GM12878 (cell line): ENCODE data around the gene DIP2C.

ENCODE experiments used
- CBX5 ChIP-seq: sonication (generic); IDR thresholded peaks from 2 replicates; pipeline ENCODE4 v1.6.1; 2016; ENCODE audit warnings: low read depth, moderate library complexity, mild to moderate bottlenecking, inconsistent platforms
- CHD2 ChIP-seq: IDR thresholded peaks from 2 replicates; pipeline ENCODE4 v1.6.1; 2011; ENCODE audit warnings: low read depth, low read length, improper control_type of control experiment, borderline replicate concordance
- CHD4 ChIP-seq: fragments of 200-600 bp; sonication (generic); IDR thresholded peaks from 2 replicates; pipeline ENCODE4 v1.6.1; 2016; ENCODE audit warnings: mild to moderate bottlenecking
- POLR2A ChIP-seq: IDR thresholded peaks from 2 replicates; pipeline ENCODE4 v1.6.1; 2011; ENCODE audit warnings: low read depth, mild to moderate bottlenecking, low read length
- POLR2AphosphoS5 ChIP-seq: IDR thresholded peaks from 2 replicates; pipeline ENCODE4 v1.6.1; 2011; ENCODE audit warnings: mild to moderate bottlenecking, low read length, inconsistent platforms
- TBL1XR1 ChIP-seq: IDR thresholded peaks from 2 replicates; pipeline ENCODE4 v1.6.1; 2012; ENCODE audit warnings: low read depth, low read length, improper control_type of control experiment
- TF ChIP-seq, protein P1 (sequence below): IDR thresholded peaks from 2 replicates; pipeline ENCODE4 v1.6.1; 2012; ENCODE audit warnings: mild to moderate bottlenecking, low read depth, low read length
- TF ChIP-seq, protein P2 (sequence below): fragments of 450-650 bp; IDR thresholded peaks from 2 replicates; pipeline ENCODE4 v1.6.1; 2018; ENCODE audit warnings: borderline replicate concordance, mild to moderate bottlenecking; ENCODE audit not compliant: partially characterized antibody
- TF ChIP-seq, protein P3 (sequence below), 3 experiments: IDR thresholded peaks in 2 of 3; conservative IDR thresholded peaks in 1 of 3; 2 replicates each; pipeline ENCODE4 v1.5.1; 2011; ENCODE audit warnings: low read depth in 3 of 3, low read length in 3 of 3, mild to moderate bottlenecking in 3 of 3, control low read depth in 2 of 3, moderate library complexity in 2 of 3, inconsistent platforms in 1 of 3, mixed read lengths in 1 of 3; ENCODE audit not compliant: control insufficient read depth in 2 of 3, insufficient read depth in 1 of 3; ENCODE audit errors: extremely low read depth in 1 of 3
- TF ChIP-seq, protein P4 (sequence below): IDR thresholded peaks from 2 replicates; pipeline ENCODE4 v1.6.1; 2012; ENCODE audit warnings: low read depth, low read length, improper control_type of control experiment
- TF ChIP-seq, protein P5 (sequence below): fragments of 450-650 bp; IDR thresholded peaks from 2 replicates; pipeline ENCODE4 v1.6.1; 2014; ENCODE audit warnings: mild to moderate bottlenecking

DNA sequence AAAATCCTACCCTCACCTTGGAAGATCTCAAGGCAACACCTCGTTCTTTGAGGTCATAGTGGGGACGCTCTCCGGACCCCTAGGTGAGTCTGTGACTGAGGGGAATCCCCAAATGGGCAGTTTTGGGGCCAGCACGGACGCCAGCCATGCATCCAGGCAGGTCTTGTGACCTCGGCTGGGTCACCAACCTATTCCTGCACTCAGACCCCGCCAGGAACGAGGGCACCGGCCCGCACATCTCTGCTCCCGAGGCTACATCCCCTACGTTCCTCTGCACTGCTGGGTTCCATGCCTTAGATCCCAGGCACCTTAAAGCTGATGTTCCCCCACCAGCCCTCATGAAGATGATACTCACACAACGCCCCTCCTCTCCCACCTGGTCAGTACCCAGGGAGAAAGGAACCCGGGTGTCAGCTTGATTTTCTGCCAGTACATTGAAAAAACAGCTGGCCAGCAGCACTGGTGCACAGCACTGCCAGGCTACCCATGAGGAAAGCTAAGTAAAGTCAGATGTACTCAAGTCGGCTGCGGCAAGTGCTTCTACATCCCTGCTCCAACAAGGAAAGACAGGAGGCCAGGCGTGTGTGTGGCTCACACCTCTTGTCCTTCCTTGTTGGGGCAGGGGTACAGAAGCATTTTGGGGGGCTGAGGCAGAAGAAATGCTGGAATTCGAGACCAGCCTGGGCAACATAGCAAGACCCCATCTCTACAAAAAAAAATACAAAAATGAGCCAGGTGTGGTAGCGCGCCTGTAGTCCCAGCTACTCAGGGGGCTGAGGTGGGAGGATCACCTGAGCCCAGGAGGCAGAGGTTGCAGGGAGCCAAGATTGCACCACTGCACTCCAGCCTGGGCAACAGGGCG lies 48.1 kb downstream of the DIP2C start:
- TF ChIP-seq POLR2A (no peak), TBL1XR1 (no peak), CBX5 (no peak), POLR2AphosphoS5 (no peak), CHD4 (no peak), CHD2 (no peak)
- TF ChIP-seq, protein P1, sequence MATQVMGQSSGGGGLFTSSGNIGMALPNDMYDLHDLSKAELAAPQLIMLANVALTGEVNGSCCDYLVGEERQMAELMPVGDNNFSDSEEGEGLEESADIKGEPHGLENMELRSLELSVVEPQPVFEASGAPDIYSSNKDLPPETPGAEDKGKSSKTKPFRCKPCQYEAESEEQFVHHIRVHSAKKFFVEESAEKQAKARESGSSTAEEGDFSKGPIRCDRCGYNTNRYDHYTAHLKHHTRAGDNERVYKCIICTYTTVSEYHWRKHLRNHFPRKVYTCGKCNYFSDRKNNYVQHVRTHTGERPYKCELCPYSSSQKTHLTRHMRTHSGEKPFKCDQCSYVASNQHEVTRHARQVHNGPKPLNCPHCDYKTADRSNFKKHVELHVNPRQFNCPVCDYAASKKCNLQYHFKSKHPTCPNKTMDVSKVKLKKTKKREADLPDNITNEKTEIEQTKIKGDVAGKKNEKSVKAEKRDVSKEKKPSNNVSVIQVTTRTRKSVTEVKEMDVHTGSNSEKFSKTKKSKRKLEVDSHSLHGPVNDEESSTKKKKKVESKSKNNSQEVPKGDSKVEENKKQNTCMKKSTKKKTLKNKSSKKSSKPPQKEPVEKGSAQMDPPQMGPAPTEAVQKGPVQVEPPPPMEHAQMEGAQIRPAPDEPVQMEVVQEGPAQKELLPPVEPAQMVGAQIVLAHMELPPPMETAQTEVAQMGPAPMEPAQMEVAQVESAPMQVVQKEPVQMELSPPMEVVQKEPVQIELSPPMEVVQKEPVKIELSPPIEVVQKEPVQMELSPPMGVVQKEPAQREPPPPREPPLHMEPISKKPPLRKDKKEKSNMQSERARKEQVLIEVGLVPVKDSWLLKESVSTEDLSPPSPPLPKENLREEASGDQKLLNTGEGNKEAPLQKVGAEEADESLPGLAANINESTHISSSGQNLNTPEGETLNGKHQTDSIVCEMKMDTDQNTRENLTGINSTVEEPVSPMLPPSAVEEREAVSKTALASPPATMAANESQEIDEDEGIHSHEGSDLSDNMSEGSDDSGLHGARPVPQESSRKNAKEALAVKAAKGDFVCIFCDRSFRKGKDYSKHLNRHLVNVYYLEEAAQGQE = no peak
- TF ChIP-seq, protein P2, sequence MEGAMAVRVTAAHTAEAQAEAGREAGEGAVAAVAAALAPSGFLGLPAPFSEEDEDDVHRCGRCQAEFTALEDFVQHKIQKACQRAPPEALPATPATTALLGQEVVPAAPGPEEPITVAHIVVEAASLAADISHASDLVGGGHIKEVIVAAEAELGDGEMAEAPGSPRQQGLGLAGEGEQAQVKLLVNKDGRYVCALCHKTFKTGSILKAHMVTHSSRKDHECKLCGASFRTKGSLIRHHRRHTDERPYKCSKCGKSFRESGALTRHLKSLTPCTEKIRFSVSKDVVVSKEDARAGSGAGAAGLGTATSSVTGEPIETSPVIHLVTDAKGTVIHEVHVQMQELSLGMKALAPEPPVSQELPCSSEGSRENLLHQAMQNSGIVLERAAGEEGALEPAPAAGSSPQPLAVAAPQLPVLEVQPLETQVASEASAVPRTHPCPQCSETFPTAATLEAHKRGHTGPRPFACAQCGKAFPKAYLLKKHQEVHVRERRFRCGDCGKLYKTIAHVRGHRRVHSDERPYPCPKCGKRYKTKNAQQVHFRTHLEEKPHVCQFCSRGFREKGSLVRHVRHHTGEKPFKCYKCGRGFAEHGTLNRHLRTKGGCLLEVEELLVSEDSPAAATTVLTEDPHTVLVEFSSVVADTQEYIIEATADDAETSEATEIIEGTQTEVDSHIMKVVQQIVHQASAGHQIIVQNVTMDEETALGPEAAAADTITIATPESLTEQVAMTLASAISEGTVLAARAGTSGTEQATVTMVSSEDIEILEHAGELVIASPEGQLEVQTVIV = no peak
- TF ChIP-seq, protein P3, sequence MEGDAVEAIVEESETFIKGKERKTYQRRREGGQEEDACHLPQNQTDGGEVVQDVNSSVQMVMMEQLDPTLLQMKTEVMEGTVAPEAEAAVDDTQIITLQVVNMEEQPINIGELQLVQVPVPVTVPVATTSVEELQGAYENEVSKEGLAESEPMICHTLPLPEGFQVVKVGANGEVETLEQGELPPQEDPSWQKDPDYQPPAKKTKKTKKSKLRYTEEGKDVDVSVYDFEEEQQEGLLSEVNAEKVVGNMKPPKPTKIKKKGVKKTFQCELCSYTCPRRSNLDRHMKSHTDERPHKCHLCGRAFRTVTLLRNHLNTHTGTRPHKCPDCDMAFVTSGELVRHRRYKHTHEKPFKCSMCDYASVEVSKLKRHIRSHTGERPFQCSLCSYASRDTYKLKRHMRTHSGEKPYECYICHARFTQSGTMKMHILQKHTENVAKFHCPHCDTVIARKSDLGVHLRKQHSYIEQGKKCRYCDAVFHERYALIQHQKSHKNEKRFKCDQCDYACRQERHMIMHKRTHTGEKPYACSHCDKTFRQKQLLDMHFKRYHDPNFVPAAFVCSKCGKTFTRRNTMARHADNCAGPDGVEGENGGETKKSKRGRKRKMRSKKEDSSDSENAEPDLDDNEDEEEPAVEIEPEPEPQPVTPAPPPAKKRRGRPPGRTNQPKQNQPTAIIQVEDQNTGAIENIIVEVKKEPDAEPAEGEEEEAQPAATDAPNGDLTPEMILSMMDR (IDR thresholded peaks at IDR 0.05 in 2 of 3, conservative IDR thresholded peaks at IDR 0.05 in 1 of 3; ENCODE audit: control insufficient read depth in 2 of 3, extremely low read depth in 1 of 3, insufficient read depth in 1 of 3, low read depth in 3 of 3, low read length in 3 of 3) = no peak
- TF ChIP-seq, protein P4, sequence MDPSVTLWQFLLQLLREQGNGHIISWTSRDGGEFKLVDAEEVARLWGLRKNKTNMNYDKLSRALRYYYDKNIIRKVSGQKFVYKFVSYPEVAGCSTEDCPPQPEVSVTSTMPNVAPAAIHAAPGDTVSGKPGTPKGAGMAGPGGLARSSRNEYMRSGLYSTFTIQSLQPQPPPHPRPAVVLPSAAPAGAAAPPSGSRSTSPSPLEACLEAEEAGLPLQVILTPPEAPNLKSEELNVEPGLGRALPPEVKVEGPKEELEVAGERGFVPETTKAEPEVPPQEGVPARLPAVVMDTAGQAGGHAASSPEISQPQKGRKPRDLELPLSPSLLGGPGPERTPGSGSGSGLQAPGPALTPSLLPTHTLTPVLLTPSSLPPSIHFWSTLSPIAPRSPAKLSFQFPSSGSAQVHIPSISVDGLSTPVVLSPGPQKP = no peak
- TF ChIP-seq, protein P5, sequence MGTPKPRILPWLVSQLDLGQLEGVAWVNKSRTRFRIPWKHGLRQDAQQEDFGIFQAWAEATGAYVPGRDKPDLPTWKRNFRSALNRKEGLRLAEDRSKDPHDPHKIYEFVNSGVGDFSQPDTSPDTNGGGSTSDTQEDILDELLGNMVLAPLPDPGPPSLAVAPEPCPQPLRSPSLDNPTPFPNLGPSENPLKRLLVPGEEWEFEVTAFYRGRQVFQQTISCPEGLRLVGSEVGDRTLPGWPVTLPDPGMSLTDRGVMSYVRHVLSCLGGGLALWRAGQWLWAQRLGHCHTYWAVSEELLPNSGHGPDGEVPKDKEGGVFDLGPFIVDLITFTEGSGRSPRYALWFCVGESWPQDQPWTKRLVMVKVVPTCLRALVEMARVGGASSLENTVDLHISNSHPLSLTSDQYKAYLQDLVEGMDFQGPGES = no peak
